Memory B cell (primary cell): ENCODE data around the gene FAAH.
"Not testable (repeated sequence)": the region's sequence is repeated elsewhere in the genome, so short reads cannot be mapped to it uniquely, and the experiment has no call there.

Experiments
- ATAC-seq: fragments of 150-1000 bp; cut with Tn5 transposase; 2 replicates; pipeline ENCODE4 v1.10.0; 2021; ENCODE audit warnings: low read depth, mild to moderate bottlenecking, moderate library complexity
- DNase-seq, 2 donors: peaks; one replicate each; pipeline ENCODE4 v3.0.0; 2022; ENCODE audit warnings: low spot score in 2 of 2
- H3K27ac Mint-ChIP-seq: one replicate; pipeline ENCODE4 v1.8.0; 2022; ENCODE audit warnings: mild to moderate bottlenecking, moderate library complexity, mixed read lengths
- H3K27me3 Mint-ChIP-seq: one replicate; pipeline ENCODE4 v1.8.0; 2022; ENCODE audit warnings: mixed read lengths
- H3K36me3 Mint-ChIP-seq: one replicate; pipeline ENCODE4 v1.8.0; 2022; ENCODE audit warnings: mild to moderate bottlenecking, mixed read lengths
- H3K4me1 Mint-ChIP-seq: one replicate; pipeline ENCODE4 v1.8.0; 2022; ENCODE audit warnings: mixed read lengths
- H3K4me3 Mint-ChIP-seq: one replicate; pipeline ENCODE4 v1.8.0; 2022; ENCODE audit warnings: mild to moderate bottlenecking, moderate library complexity, mixed read lengths
- H3K9me3 Mint-ChIP-seq: one replicate; pipeline ENCODE4 v1.8.0; 2022; ENCODE audit warnings: mixed read lengths

The FAAH gene

GRCh38 chr1:46394108-46394871, at the start of gene FAAH:
TSS of gene FAAH (plus strand) at chr1:46394317. CDS start at chr1:46394349, 32 bp downstream.
- Mint-ChIP-seq H3K27me3 (peaks cover 23% of the 10 kb centered on the region), H3K27ac (no peak within 1 kb of the TSS), H3K9me3 (peaks cover 13% of the 10 kb centered on the region), H3K4me1 (peaks cover 3% of the 10 kb centered on the region), H3K36me3 (peaks cover 13% of the 10 kb centered on the region), H3K4me3 (peak within 1 kb of the TSS; percentile 61)
- ATAC-seq (peak; percentile 56), DNase-seq (no peak)

- peaks cover 35% of the 10 kb centered on the region for H3K36me3 Mint-ChIP-seq
- peaks cover 46% of the 10 kb centered on the region for H3K4me1 Mint-ChIP-seq
- H3K4me3 Mint-ChIP-seq, result no peak overlapping the region
- no peaks in the 10 kb centered on the region for H3K27me3 Mint-ChIP-seq
- peak overlapping the region; percentile 99 for H3K27ac Mint-ChIP-seq
- no peak for ATAC-seq
- no peaks in the 10 kb centered on the region for H3K9me3 Mint-ChIP-seq
- no peak for DNase-seq
Observed at GRCh38 chr1:46344481-46344880, 49.6 kb upstream of the FAAH start.

- H3K36me3 Mint-ChIP-seq, result peaks cover 39% of the 10 kb centered on the region
- DNase-seq (no peak), ATAC-seq (no peak)
- H3K4me1 Mint-ChIP-seq, result peaks cover 45% of the 10 kb centered on the region
- H3K27me3 Mint-ChIP-seq, result no peaks in the 10 kb centered on the region
- H3K27ac Mint-ChIP-seq, result peak overlapping the region; percentile 66
- H3K9me3 Mint-ChIP-seq, result no peaks in the 10 kb centered on the region
- no peak overlapping the region for H3K4me3 Mint-ChIP-seq
Observed at GRCh38 chr1:46345281-46345680, 48.8 kb upstream of the FAAH start.

- peaks cover 25% of the 10 kb centered on the region for H3K36me3 Mint-ChIP-seq
- peaks cover 10% of the 10 kb centered on the region for H3K4me1 Mint-ChIP-seq
- DNase-seq (no peak), ATAC-seq (no peak)
- H3K9me3 Mint-ChIP-seq, result no peaks in the 10 kb centered on the region
- H3K4me3 Mint-ChIP-seq, result no peak overlapping the region
- no peaks in the 10 kb centered on the region for H3K27me3 Mint-ChIP-seq
- H3K27ac Mint-ChIP-seq, result no peak overlapping the region
Observed at GRCh38 chr1:46352363-46352762, 41.8 kb upstream of the FAAH start.

GRCh38 chr1:46355920-46356319, 38.2 kb upstream of the FAAH start:
- not testable (repeated sequence) for H3K4me3 Mint-ChIP-seq, H3K27me3 Mint-ChIP-seq, ATAC-seq, H3K4me1 Mint-ChIP-seq, DNase-seq, H3K27ac Mint-ChIP-seq, H3K9me3 Mint-ChIP-seq
- H3K36me3 Mint-ChIP-seq, result peaks cover 23% of the 10 kb centered on the region

GRCh38 chr1:46362158-46362557, 32.0 kb upstream of the FAAH start:
- DNase-seq (no peak), ATAC-seq (no peak)
- H3K9me3 Mint-ChIP-seq, result no peaks in the 10 kb centered on the region
- no peak overlapping the region for H3K27ac Mint-ChIP-seq
- peaks cover 2% of the 10 kb centered on the region for H3K4me1 Mint-ChIP-seq
- peaks cover 28% of the 10 kb centered on the region for H3K36me3 Mint-ChIP-seq
- no peaks in the 10 kb centered on the region for H3K27me3 Mint-ChIP-seq
- H3K4me3 Mint-ChIP-seq, result no peak overlapping the region

- no peak overlapping the region for H3K4me3 Mint-ChIP-seq
- H3K27me3 Mint-ChIP-seq, result no peaks in the 10 kb centered on the region
- no peak for DNase-seq
- peaks cover 29% of the 10 kb centered on the region for H3K36me3 Mint-ChIP-seq
- no peaks in the 10 kb centered on the region for H3K9me3 Mint-ChIP-seq
- peaks cover 2% of the 10 kb centered on the region for H3K4me1 Mint-ChIP-seq
- no peak overlapping the region for H3K27ac Mint-ChIP-seq
- no peak for ATAC-seq
Observed at GRCh38 chr1:46363121-46363520, 31.0 kb upstream of the FAAH start.

- ATAC-seq (no peak), DNase-seq (no peak)
- Mint-ChIP-seq H3K27ac (no peak overlapping the region), H3K4me1 (peaks cover 5% of the 10 kb centered on the region), H3K27me3 (no peaks in the 10 kb centered on the region), H3K36me3 (peaks cover 31% of the 10 kb centered on the region), H3K4me3 (no peak overlapping the region), H3K9me3 (no peaks in the 10 kb centered on the region)
Observed at GRCh38 chr1:46364612-46365011, 29.5 kb upstream of the FAAH start.

GRCh38 chr1:46365796-46366195, 28.3 kb upstream of the FAAH start:
- not testable (repeated sequence) for H3K27me3 Mint-ChIP-seq, H3K27ac Mint-ChIP-seq, DNase-seq, ATAC-seq, H3K9me3 Mint-ChIP-seq, H3K4me3 Mint-ChIP-seq
- H3K36me3 Mint-ChIP-seq, result peaks cover 26% of the 10 kb centered on the region
- peaks cover 11% of the 10 kb centered on the region for H3K4me1 Mint-ChIP-seq

GRCh38 chr1:46367072-46367471, 27.0 kb upstream of the FAAH start:
- ATAC-seq (no peak), DNase-seq (no peak)
- Mint-ChIP-seq H3K4me3 (no peak overlapping the region), H3K4me1 (peaks cover 11% of the 10 kb centered on the region), H3K27me3 (no peaks in the 10 kb centered on the region), H3K36me3 (peaks cover 22% of the 10 kb centered on the region), H3K9me3 (no peaks in the 10 kb centered on the region), H3K27ac (no peak overlapping the region)

- not testable (repeated sequence) for H3K4me3 Mint-ChIP-seq, H3K9me3 Mint-ChIP-seq, ATAC-seq, H3K27me3 Mint-ChIP-seq, H3K27ac Mint-ChIP-seq, DNase-seq
- peaks cover 24% of the 10 kb centered on the region for H3K36me3 Mint-ChIP-seq
- peaks cover 13% of the 10 kb centered on the region for H3K4me1 Mint-ChIP-seq
Observed at GRCh38 chr1:46367701-46368100, 26.4 kb upstream of the FAAH start.

GRCh38 chr1:46368791-46369190, 25.3 kb upstream of the FAAH start:
- Mint-ChIP-seq H3K36me3 (peaks cover 22% of the 10 kb centered on the region), H3K4me3 (no peak overlapping the region), H3K9me3 (peaks cover 1% of the 10 kb centered on the region), H3K27ac (peak overlapping the region; percentile 88), H3K27me3 (no peaks in the 10 kb centered on the region), H3K4me1 (peaks cover 18% of the 10 kb centered on the region)
- no peak for ATAC-seq
- no peak for DNase-seq

- peak overlapping the region; percentile 88 for H3K27ac Mint-ChIP-seq
- H3K9me3 Mint-ChIP-seq, result peaks cover 1% of the 10 kb centered on the region
- no peaks in the 10 kb centered on the region for H3K27me3 Mint-ChIP-seq
- peaks cover 18% of the 10 kb centered on the region for H3K4me1 Mint-ChIP-seq
- H3K4me3 Mint-ChIP-seq, result peak overlapping the region; percentile 48
- ATAC-seq (no peak), DNase-seq (no peak)
- H3K36me3 Mint-ChIP-seq, result peaks cover 21% of the 10 kb centered on the region
Observed at GRCh38 chr1:46369542-46370213, 24.4 kb upstream of the FAAH start.

- peaks cover 18% of the 10 kb centered on the region for H3K4me1 Mint-ChIP-seq
- H3K27ac Mint-ChIP-seq, result peak overlapping the region; percentile 88
- H3K27me3 Mint-ChIP-seq, result no peaks in the 10 kb centered on the region
- DNase-seq (no peak), ATAC-seq (peak; percentile 62)
- H3K9me3 Mint-ChIP-seq, result peaks cover 1% of the 10 kb centered on the region
- peak overlapping the region; percentile 48 for H3K4me3 Mint-ChIP-seq
- H3K36me3 Mint-ChIP-seq, result peaks cover 17% of the 10 kb centered on the region
Observed at GRCh38 chr1:46370214-46370633, 23.9 kb upstream of the FAAH start.
